Measurements from ENCODE around the gene LGMN.

GRCh38 chr14:92683041-92683440 lies 65.4 kb downstream of the LGMN start:
- TF ChIP-seq CTCF (tag by site-specific recombination; IDR thresholded peaks at IDR 0.05) (no peak), REST (tag by site-specific recombination; IDR thresholded peaks at IDR 0.05) (no peak), ZBTB44 (tag by site-specific recombination; IDR thresholded peaks at IDR 0.05) (no peak), ZFP3 (tag by site-specific recombination; IDR thresholded peaks at IDR 0.05; ENCODE audit: low read depth) (no peak), BCL11A (tag by site-specific recombination; IDR thresholded peaks at IDR 0.05; ENCODE audit: low read depth) (no peak)

All from HEK293 (cell line).